ENCODE measurements around the gene NOMO2.
"Not testable (repeated sequence)": the region's sequence is repeated elsewhere in the genome, so short reads cannot be mapped to it uniquely, and the experiment has no call there.

The NOMO2 gene

GRCh38 chr16:18582902-18583301 lies 21.0 kb upstream of the NOMO2 start:
- no peak overlapping the region for H3K4me3 ChIP-seq (ENCODE audit: low read length)
- no peak for TF ChIP-seq ZNF274 (IDR thresholded peaks at IDR 0.05; ENCODE audit: low read depth, low read length)

- H3K4me3 ChIP-seq (ENCODE audit: low read length): not testable (repeated sequence)
Measured at GRCh38 chr16:18580396-18580795, 18.5 kb upstream of the NOMO2 start.

- H3K4me3 ChIP-seq (ENCODE audit: low read length): not testable (repeated sequence)
Measured at GRCh38 chr16:18579261-18579660, 17.4 kb upstream of the NOMO2 start.

GRCh38 chr16:18577942-18578341 lies 16.0 kb upstream of the NOMO2 start:
- H3K4me3 ChIP-seq (ENCODE audit: low read length): not testable (repeated sequence)

GRCh38 chr16:18575945-18576344 lies 14.0 kb upstream of the NOMO2 start:
- not testable (repeated sequence) for H3K4me3 ChIP-seq (ENCODE audit: low read length)

- H3K4me3 ChIP-seq (ENCODE audit: low read length): not testable (repeated sequence)
Measured at GRCh38 chr16:18575298-18575917, 13.5 kb upstream of the NOMO2 start.

GRCh38 chr16:18573887-18574286 lies 12.0 kb upstream of the NOMO2 start:
- H3K4me3 ChIP-seq (ENCODE audit: low read length): not testable (repeated sequence)

- H3K4me3 ChIP-seq (ENCODE audit: low read length): not testable (repeated sequence)
Measured at GRCh38 chr16:18572973-18573372, 11.1 kb upstream of the NOMO2 start.

- H3K4me3 ChIP-seq (ENCODE audit: low read length): not testable (repeated sequence)
Measured at GRCh38 chr16:18571307-18571850, 9.5 kb upstream of the NOMO2 start.

- not testable (repeated sequence) for H3K4me3 ChIP-seq (ENCODE audit: low read length)
Measured at GRCh38 chr16:18570529-18571306, 8.8 kb upstream of the NOMO2 start.

- H3K4me3 ChIP-seq (ENCODE audit: low read length): peak overlapping the region; percentile 63; the same call in 1 of the 2 replicates
Measured at GRCh38 chr16:18560416-18561220, 1.3 kb downstream of the NOMO2 start.

GRCh38 chr16:18553671-18554070 lies 8.2 kb downstream of the NOMO2 start:
- not testable (repeated sequence) for H3K4me3 ChIP-seq (ENCODE audit: low read length)

GRCh38 chr16:18547382-18547781 lies 14.5 kb downstream of the NOMO2 start:
- H3K4me3 ChIP-seq (ENCODE audit: low read length): not testable (repeated sequence)

GRCh38 chr16:18546853-18547252 lies 15.0 kb downstream of the NOMO2 start:
- H3K4me3 ChIP-seq (ENCODE audit: low read length): not testable (repeated sequence)

GRCh38 chr16:18544232-18545081 lies 17.4 kb downstream of the NOMO2 start:
- H3K4me3 ChIP-seq (ENCODE audit: low read length): not testable (repeated sequence)

GRCh38 chr16:18541912-18542311 lies 20.0 kb downstream of the NOMO2 start:
- H3K4me3 ChIP-seq (ENCODE audit: low read length): not testable (repeated sequence)

GRCh38 chr16:18537004-18537403 lies 24.9 kb downstream of the NOMO2 start:
- H3K4me3 ChIP-seq (ENCODE audit: low read length): not testable (repeated sequence)

GRCh38 chr16:18535519-18536168 lies 26.3 kb downstream of the NOMO2 start:
- H3K4me3 ChIP-seq (ENCODE audit: low read length): not testable (repeated sequence)

- H3K4me3 ChIP-seq (ENCODE audit: low read length): not testable (repeated sequence)
Measured at GRCh38 chr16:18534308-18534707, 27.6 kb downstream of the NOMO2 start.

- not testable (repeated sequence) for H3K4me3 ChIP-seq (ENCODE audit: low read length)
Measured at GRCh38 chr16:18531323-18531722, 30.6 kb downstream of the NOMO2 start.

All from GM08714 (cell line).